ENCODE data around the gene CCNC.

Gene CCNC

GRCh38 chr6:99568103-99568933 is at the start of gene CCNC:
CCNC (minus strand) TSS chr6:99568660; CDS start chr6:99568527, 133 bp downstream.
- DNase-seq: peak; percentile 91

GRCh38 chr6:99617131-99617530 is 48.7 kb upstream of the CCNC start:
- no peak for DNase-seq

- DNase-seq: no peak
Observed at GRCh38 chr6:99614430-99615186, 46.1 kb upstream of the CCNC start.

GRCh38 chr6:99613705-99614429 is 45.4 kb upstream of the CCNC start:
- DNase-seq: no peak

GRCh38 chr6:99613409-99613704 is 44.9 kb upstream of the CCNC start:
- no peak for DNase-seq

- DNase-seq: no peak
Observed at GRCh38 chr6:99612551-99613408, 44.3 kb upstream of the CCNC start.

- DNase-seq: no peak
Observed at GRCh38 chr6:99611148-99611547, 42.7 kb upstream of the CCNC start.

- no peak for DNase-seq
Observed at GRCh38 chr6:99609905-99610489, 41.5 kb upstream of the CCNC start.

- no peak for DNase-seq
Observed at GRCh38 chr6:99608886-99609482, 40.5 kb upstream of the CCNC start.

- DNase-seq: no peak
Observed at GRCh38 chr6:99608059-99608885, 39.8 kb upstream of the CCNC start.

- DNase-seq: no peak
Observed at GRCh38 chr6:99607416-99608036, 39.1 kb upstream of the CCNC start.

- DNase-seq: no peak
Observed at GRCh38 chr6:99606656-99607415, 38.4 kb upstream of the CCNC start, which contains the start of gene PRDM13. PRDM13 (plus strand) TSS chr6:99606833; CDS start chr6:99607035, 202 bp downstream.

- DNase-seq: no peak
Observed at GRCh38 chr6:99605911-99606655, 37.6 kb upstream of the CCNC start.

GRCh38 chr6:99605074-99605734 is 36.7 kb upstream of the CCNC start:
- DNase-seq: no peak

GRCh38 chr6:99604166-99605073 is 36.0 kb upstream of the CCNC start:
- DNase-seq: no peak

GRCh38 chr6:99603421-99604165 is 35.1 kb upstream of the CCNC start:
- DNase-seq: no peak
